H9 (cell line): ENCODE measurements around the gene RNF157. TPM values are rescaled to one million over a fixed set of nuclear protein-coding genes. Genes with fewer than 3 reads are reported as not detected.
A peak's percentile ranks its signal among the peaks of the same experiment; 100 is the strongest.

ENCODE experiments used
- DNase-seq: peaks from one replicate; pipeline ENCODE4 v3.0.0-alpha.2; 2017
- H2AFZ ChIP-seq: one replicate; pipeline ENCODE4 v1.6.1; 2013; ENCODE audit warnings: mild to moderate bottlenecking, low read length, control low read depth, moderate library complexity
- H2AK5ac ChIP-seq: 2 replicates; pipeline ENCODE4 v1.6.1; 2013; ENCODE audit warnings: low read length, control low read depth, mixed read lengths; ENCODE audit not compliant: insufficient read length
- H2BK120ac ChIP-seq: one replicate; pipeline ENCODE4 v1.6.1; 2013; ENCODE audit warnings: low read depth, mild to moderate bottlenecking, low read length, control low read depth, inconsistent platforms; ENCODE audit not compliant: poor library complexity, severe bottlenecking
- H2BK12ac ChIP-seq: 2 replicates; pipeline ENCODE4 v1.6.1; 2013; ENCODE audit warnings: low read length, control low read depth, mixed read lengths, low read depth; ENCODE audit not compliant: insufficient read length
- H2BK15ac ChIP-seq: 2 replicates; pipeline ENCODE4 v1.6.1; 2013; ENCODE audit warnings: low read depth, low read length, control low read depth
- H2BK20ac ChIP-seq: one replicate; pipeline ENCODE4 v1.6.1; 2013; ENCODE audit warnings: low read depth, mild to moderate bottlenecking, low read length, control low read depth, inconsistent platforms; ENCODE audit not compliant: poor library complexity, severe bottlenecking
- H2BK5ac ChIP-seq: 2 replicates; pipeline ENCODE4 v1.6.1; 2013; ENCODE audit warnings: low read length, control low read depth, mixed read lengths; ENCODE audit not compliant: insufficient read length
- H3K14ac ChIP-seq: 2 replicates; pipeline ENCODE4 v1.6.1; 2013; ENCODE audit warnings: low read length, control low read depth; ENCODE audit not compliant: insufficient read depth
- H3K18ac ChIP-seq: 2 replicates; pipeline ENCODE4 v1.6.1; 2013; ENCODE audit warnings: low read depth, mild to moderate bottlenecking, mixed read lengths, low read length, control low read depth; ENCODE audit not compliant: insufficient read length
- H3K23ac ChIP-seq: 2 replicates; pipeline ENCODE4 v1.6.1; 2013; ENCODE audit warnings: low read length, control low read depth, mixed read lengths, low read depth; ENCODE audit not compliant: insufficient read length
- H3K23me2 ChIP-seq: 2 replicates; pipeline ENCODE4 v1.6.1; 2013; ENCODE audit warnings: low read depth, mild to moderate bottlenecking, mixed read lengths, low read length, control low read depth; ENCODE audit not compliant: insufficient read length, poor library complexity, severe bottlenecking
- H3K27ac ChIP-seq: 2 replicates; pipeline ENCODE4 v1.5.1; 2013; ENCODE audit warnings: low read length, control low read depth, mixed read lengths, low read depth; ENCODE audit not compliant: insufficient read length
- H3K27me3 ChIP-seq: 2 replicates; pipeline ENCODE4 v1.6.1; 2013; ENCODE audit warnings: low read length, control low read depth, inconsistent platforms; ENCODE audit not compliant: insufficient read depth
- H3K4ac ChIP-seq: 2 replicates; pipeline ENCODE4 v1.6.1; 2013; ENCODE audit warnings: low read depth, mild to moderate bottlenecking, control low read depth, inconsistent platforms, low read length, moderate library complexity
- H3K4me1 ChIP-seq: 2 replicates; pipeline ENCODE4 v1.6.1; 2013; ENCODE audit warnings: low read length, control low read depth, inconsistent platforms; ENCODE audit not compliant: insufficient read depth
- H3K4me2 ChIP-seq: 2 replicates; pipeline ENCODE4 v1.6.1; 2013; ENCODE audit warnings: low read length, control low read depth, mixed read lengths; ENCODE audit not compliant: insufficient read length, insufficient read depth
- H3K56ac ChIP-seq: 2 replicates; pipeline ENCODE4 v1.6.1; 2013; ENCODE audit warnings: low read depth, mild to moderate bottlenecking, mixed read lengths, low read length, control low read depth; ENCODE audit not compliant: insufficient read length
- H3K79me1 ChIP-seq: 2 replicates; pipeline ENCODE4 v1.6.1; 2013; ENCODE audit warnings: low read depth, mild to moderate bottlenecking, moderate library complexity, low read length, control low read depth, inconsistent platforms; ENCODE audit not compliant: insufficient read depth, poor library complexity, severe bottlenecking
- H3K79me2 ChIP-seq: 2 replicates; pipeline ENCODE4 v1.6.1; 2013; ENCODE audit warnings: low read length, control low read depth, inconsistent platforms; ENCODE audit not compliant: insufficient read depth
- H3K9ac ChIP-seq: 2 replicates; pipeline ENCODE4 v1.6.1; 2013; ENCODE audit warnings: low read length, control low read depth, mixed read lengths; ENCODE audit not compliant: insufficient read length; ENCODE audit errors: extremely low read depth
- H3K9me3 ChIP-seq: one replicate; pipeline ENCODE4 v1.6.1; 2013; ENCODE audit warnings: low read depth, low read length, inconsistent platforms; ENCODE audit not compliant: control insufficient read depth
- H3T11ph ChIP-seq: one replicate; pipeline ENCODE4 v1.6.1; 2013; ENCODE audit warnings: mild to moderate bottlenecking, low read length, control low read depth, inconsistent platforms
- H4K20me1 ChIP-seq: one replicate; pipeline ENCODE4 v1.6.1; 2013; ENCODE audit not compliant: control insufficient read depth, insufficient read length, insufficient read depth
- H4K5ac ChIP-seq: 2 replicates; pipeline ENCODE4 v1.6.1; 2013; ENCODE audit warnings: low read depth, mild to moderate bottlenecking, mixed read lengths, low read length, control low read depth; ENCODE audit not compliant: insufficient read length
- H4K8ac ChIP-seq: replicated peaks from 2 replicates; pipeline ENCODE4 v1.6.1; 2013; ENCODE audit warnings: low read length, control low read depth, mixed read lengths, low read depth; ENCODE audit not compliant: insufficient read length
- H4K91ac ChIP-seq: 2 replicates; pipeline ENCODE4 v1.6.1; 2013; ENCODE audit warnings: low read depth, mild to moderate bottlenecking, moderate library complexity, mixed read lengths, low read length, control low read depth; ENCODE audit not compliant: insufficient read length
- H3K27ac Mint-ChIP-seq, 3 experiments: 2 replicates in 2 of 3; 3 replicates in 1 of 3; pipeline ENCODE4 v1.8.0; 2020 to 2021; ENCODE audit warnings: mixed read lengths in 3 of 3, mild to moderate bottlenecking in 1 of 3, moderate library complexity in 1 of 3
- H3K27me3 Mint-ChIP-seq: 2 replicates; pipeline ENCODE4 v1.8.0; 2021; ENCODE audit warnings: low read depth, mild to moderate bottlenecking, moderate library complexity, mixed read lengths
- H3K36me3 Mint-ChIP-seq, 3 experiments: 2 replicates in 2 of 3; 3 replicates in 1 of 3; pipeline ENCODE4 v1.8.0; 2020 to 2021; ENCODE audit warnings: low read depth in 3 of 3, mixed read lengths in 3 of 3; ENCODE audit not compliant: insufficient read depth in 1 of 3
- H3K4me1 Mint-ChIP-seq, 2 experiments: 2 replicates each; pipeline ENCODE4 v1.8.0; 2020; ENCODE audit warnings: mixed read lengths in 2 of 2
- H3K4me3 Mint-ChIP-seq, 2 experiments: 2 replicates in 1 of 2; 3 replicates in 1 of 2; pipeline ENCODE4 v1.8.0; 2020 to 2021; ENCODE audit warnings: mild to moderate bottlenecking in 2 of 2, mixed read lengths in 2 of 2, moderate library complexity in 1 of 2
- H3K9me3 Mint-ChIP-seq, 2 experiments: 2 replicates in 1 of 2; 3 replicates in 1 of 2; pipeline ENCODE4 v1.8.0; 2020; ENCODE audit warnings: mild to moderate bottlenecking in 2 of 2, mixed read lengths in 2 of 2, moderate library complexity in 1 of 2
- WGBS: extraction: QIAGEN DNeasy Blood & Tissue Kit; methylation state at CpG from one replicate; pipeline ENCODE4 v1.1.7; 2013; ENCODE audit warnings: missing lambda C conversion rate, low lambda C conversion rate, mixed read lengths; ENCODE audit not compliant: insufficient read length; ENCODE audit errors: extremely low coverage; 5-methylcytosine and 5-hydroxymethylcytosine counted together
- total RNA-seq: library from RNA; stranded (reverse); gene quantifications from 2 replicates; pipeline ENCODE4 v1.2.1, GENCODE V29; 2021
- TF ChIP-seq, protein P1 (sequence below): fragments of 200-600 bp; sonication (generic); conservative IDR thresholded peaks from 3 replicates; pipeline ENCODE4 v1.8.0; 2021; ENCODE audit warnings: antibody characterized with exemption, mild to moderate bottlenecking

RNF157 gene
- total RNA-seq, 1 experiment from 2014 or later = 9.9 TPM

DNA sequence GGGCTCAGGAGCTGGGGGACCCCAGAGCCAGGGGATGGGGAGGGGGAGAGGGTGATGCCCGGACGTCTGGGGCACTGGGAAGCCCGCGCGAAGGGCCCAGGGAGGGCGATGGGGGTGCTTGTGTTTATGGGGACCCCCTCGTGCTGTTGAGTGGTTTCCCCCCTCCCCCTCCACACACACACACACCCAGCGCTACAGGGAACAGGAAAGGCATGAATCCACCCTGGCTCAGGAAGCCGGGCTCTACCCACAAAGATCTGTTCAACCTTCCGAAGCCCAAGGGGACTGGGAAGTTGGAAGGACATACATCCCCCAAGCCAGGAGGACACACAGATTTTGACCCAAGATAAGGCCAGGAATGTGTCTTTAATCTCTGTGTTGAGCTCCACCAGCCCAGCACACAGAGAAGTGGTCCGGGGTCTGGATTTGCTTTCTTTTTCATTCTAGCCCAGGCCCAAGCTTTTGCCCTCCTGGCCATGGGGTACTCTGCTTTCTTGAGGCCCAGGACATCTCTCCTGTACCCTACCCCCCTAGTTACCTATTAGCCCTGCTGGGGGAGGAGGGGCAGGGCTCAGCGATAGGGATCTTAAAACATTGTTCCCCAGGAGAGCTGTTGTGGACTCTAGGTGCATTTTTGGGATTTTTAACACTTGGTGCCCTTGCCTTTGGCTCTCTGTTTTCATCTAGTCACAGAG is 26.1 kb upstream of the RNF157 start:
- TF ChIP-seq, protein P1, sequence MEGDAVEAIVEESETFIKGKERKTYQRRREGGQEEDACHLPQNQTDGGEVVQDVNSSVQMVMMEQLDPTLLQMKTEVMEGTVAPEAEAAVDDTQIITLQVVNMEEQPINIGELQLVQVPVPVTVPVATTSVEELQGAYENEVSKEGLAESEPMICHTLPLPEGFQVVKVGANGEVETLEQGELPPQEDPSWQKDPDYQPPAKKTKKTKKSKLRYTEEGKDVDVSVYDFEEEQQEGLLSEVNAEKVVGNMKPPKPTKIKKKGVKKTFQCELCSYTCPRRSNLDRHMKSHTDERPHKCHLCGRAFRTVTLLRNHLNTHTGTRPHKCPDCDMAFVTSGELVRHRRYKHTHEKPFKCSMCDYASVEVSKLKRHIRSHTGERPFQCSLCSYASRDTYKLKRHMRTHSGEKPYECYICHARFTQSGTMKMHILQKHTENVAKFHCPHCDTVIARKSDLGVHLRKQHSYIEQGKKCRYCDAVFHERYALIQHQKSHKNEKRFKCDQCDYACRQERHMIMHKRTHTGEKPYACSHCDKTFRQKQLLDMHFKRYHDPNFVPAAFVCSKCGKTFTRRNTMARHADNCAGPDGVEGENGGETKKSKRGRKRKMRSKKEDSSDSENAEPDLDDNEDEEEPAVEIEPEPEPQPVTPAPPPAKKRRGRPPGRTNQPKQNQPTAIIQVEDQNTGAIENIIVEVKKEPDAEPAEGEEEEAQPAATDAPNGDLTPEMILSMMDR = no peak
- no peak for DNase-seq
- Histone ChIP-seq H3K4ac (no peak overlapping the region), H2BK5ac (no peak overlapping the region), H3K18ac (no peak overlapping the region), H2AK5ac (no peak overlapping the region), H2BK15ac (no peak overlapping the region), H3K23ac (no peak overlapping the region), H3K14ac (no peak overlapping the region; the same call in 1 of the 2 replicates), H4K5ac (no peak overlapping the region), H3K79me1 (peaks cover 7% of the 10 kb centered on the region), H3K27me3 (no peaks in the 10 kb centered on the region), H3K9ac (peak overlapping the region; percentile 52), H2BK120ac (no peak overlapping the region), H3K4me2 (peak overlapping the region; percentile 75), H4K91ac (no peak overlapping the region), H3K9me3 (no peaks in the 10 kb centered on the region), H4K20me1 (no peaks in the 10 kb centered on the region), H2BK20ac (no peak overlapping the region), H3K23me2 (peaks cover 4% of the 10 kb centered on the region), H4K8ac (no peak overlapping the region), H2AFZ (no peak overlapping the region), H3K79me2 (peaks cover 2% of the 10 kb centered on the region; the same call in 1 of the 2 replicates), H2BK12ac (no peak overlapping the region), H3T11ph (no peak overlapping the region), H3K56ac (no peak overlapping the region), H3K27ac (no peak overlapping the region), H3K4me1 (peaks cover 5% of the 10 kb centered on the region)
- peaks cover 41 to 57% of the 10 kb centered on the region in 2 experiments for H3K4me1 Mint-ChIP-seq
- H3K27ac Mint-ChIP-seq = peak overlapping the region; percentile 32 to 77 (median 70); a peak in 3 of 7 replicates
- no peaks in the 10 kb centered on the region for H3K9me3 Mint-ChIP-seq
- peaks cover 2 to 15% (median 10%) of the 10 kb centered on the region in 3 experiments; a peak in 6 of 7 replicates for H3K36me3 Mint-ChIP-seq
- peak overlapping the region; percentile 77 to 87 for H3K4me3 Mint-ChIP-seq
- no peaks in the 10 kb centered on the region for H3K27me3 Mint-ChIP-seq
- WGBS = no CpG with 5 or more reads among the region's 12 CpGs
